Kasumi-1 (cell line): ENCODE measurements around the gene ABCC1.
"Not testable (repeated sequence)": the region's sequence is repeated elsewhere in the genome, so short reads cannot be mapped to it uniquely, and the experiment has no call there.

Experiments used
- DNase-seq, 2 experiments: peaks; one replicate each; lab custom pipeline; 2025; lab: John Stamatoyannopoulos, UW

ABCC1 gene

GRCh38 chr16:16159662-16160061 is 210.2 kb downstream of the ABCC1 start:
- DNase-seq = no peak

- no peak for DNase-seq
These were observed 211.9 kb downstream of the ABCC1 start for GRCh38 chr16:16161319-16161718.

- DNase-seq = not testable (repeated sequence)
These were observed 212.4 kb downstream of the ABCC1 start for GRCh38 chr16:16161840-16162239.

- no peak for DNase-seq
These were observed 213.2 kb downstream of the ABCC1 start for GRCh38 chr16:16162591-16162990.

GRCh38 chr16:16163109-16163508 is 213.7 kb downstream of the ABCC1 start:
- DNase-seq = no peak

- no peak for DNase-seq
These were observed 214.2 kb downstream of the ABCC1 start for GRCh38 chr16:16163571-16163970.

GRCh38 chr16:16164243-16164642 is 214.8 kb downstream of the ABCC1 start:
- no peak for DNase-seq

GRCh38 chr16:16166085-16166484 is 216.7 kb downstream of the ABCC1 start:
- DNase-seq = no peak

GRCh38 chr16:16166949-16167348 is 217.5 kb downstream of the ABCC1 start:
- no peak for DNase-seq

GRCh38 chr16:16167927-16168326 is 218.5 kb downstream of the ABCC1 start:
- DNase-seq = no peak

- no peak for DNase-seq
These were observed 219.0 kb downstream of the ABCC1 start for GRCh38 chr16:16168431-16168830.

GRCh38 chr16:16169615-16170014 is 220.2 kb downstream of the ABCC1 start:
- no peak for DNase-seq

- DNase-seq = no peak
These were observed 222.0 kb downstream of the ABCC1 start for GRCh38 chr16:16171332-16171919.

- no peak for DNase-seq
These were observed 223.6 kb downstream of the ABCC1 start for GRCh38 chr16:16172991-16173390.

- no peak for DNase-seq
These were observed 225.9 kb downstream of the ABCC1 start for GRCh38 chr16:16175296-16175695.

- no peak for DNase-seq
These were observed 226.9 kb downstream of the ABCC1 start for GRCh38 chr16:16176328-16176727.

GRCh38 chr16:16178455-16179162 is 229.2 kb downstream of the ABCC1 start:
- no peak for DNase-seq

GRCh38 chr16:16181748-16182147 is 232.3 kb downstream of the ABCC1 start:
- DNase-seq = not testable (repeated sequence)

- no peak for DNase-seq
These were observed 233.5 kb downstream of the ABCC1 start for GRCh38 chr16:16182918-16183317.

- peak in 1 of 2 experiments; percentile 2 for DNase-seq
These were observed 234.1 kb downstream of the ABCC1 start for GRCh38 chr16:16183562-16183961.

GRCh38 chr16:16184594-16184993 is 235.2 kb downstream of the ABCC1 start:
- DNase-seq = no peak

- no peak for DNase-seq
These were observed 235.7 kb downstream of the ABCC1 start for GRCh38 chr16:16185095-16185494.

GRCh38 chr16:16186820-16187219 is 237.4 kb downstream of the ABCC1 start:
- DNase-seq = no peak

- DNase-seq = no peak
These were observed 239.4 kb downstream of the ABCC1 start for GRCh38 chr16:16188827-16189226.
